ENCODE results near the gene HHEX.

Gene HHEX

DNA sequence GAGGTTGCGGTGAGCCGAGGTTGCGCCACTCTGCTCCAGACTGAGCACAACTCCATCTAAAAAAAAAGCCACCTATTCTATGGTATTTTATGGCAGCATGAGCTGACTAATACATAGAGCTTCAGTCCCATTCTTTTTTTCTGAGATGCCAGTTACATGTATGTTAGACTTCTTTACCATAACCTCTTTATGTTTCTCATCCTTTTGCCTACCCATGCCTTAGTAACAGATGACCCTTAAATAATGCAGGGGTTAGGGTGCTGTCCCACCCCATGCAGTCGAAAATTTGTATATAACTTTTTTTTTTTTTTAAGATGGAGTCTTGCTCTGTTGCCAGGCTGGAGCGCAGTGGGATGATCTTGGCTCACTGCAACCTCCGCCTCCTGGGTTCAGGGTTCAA, 22.7 kb upstream of the HHEX start:
- Histone ChIP-seq H3K4me1 (ENCODE audit: control insufficient read depth in 2 of 2, insufficient read depth in 2 of 2, low read length in 2 of 2) (no peaks in the 10 kb centered on the region), H3K27me3 (ENCODE audit: control insufficient read depth in 2 of 2, insufficient read depth in 2 of 2, low read length in 2 of 2) (no peaks in the 10 kb centered on the region), H3K4me3 (ENCODE audit: low read length in 2 of 2) (no peak overlapping the region), H3K36me3 (ENCODE audit: control insufficient read depth in 2 of 2, insufficient read depth in 2 of 2, low read length in 2 of 2) (no peaks in the 10 kb centered on the region), H3K9ac (ENCODE audit: low read depth in 1 of 2, low read length in 2 of 2) (no peak overlapping the region), H3K9me3 (ENCODE audit: control insufficient read depth in 2 of 2, low read length in 2 of 2) (peaks cover 0 to under 1% of the 10 kb centered on the region in 2 donors), H3K27ac (ENCODE audit: low read depth in 2 of 2, low read length in 2 of 2) (no peak overlapping the region)

DNA sequence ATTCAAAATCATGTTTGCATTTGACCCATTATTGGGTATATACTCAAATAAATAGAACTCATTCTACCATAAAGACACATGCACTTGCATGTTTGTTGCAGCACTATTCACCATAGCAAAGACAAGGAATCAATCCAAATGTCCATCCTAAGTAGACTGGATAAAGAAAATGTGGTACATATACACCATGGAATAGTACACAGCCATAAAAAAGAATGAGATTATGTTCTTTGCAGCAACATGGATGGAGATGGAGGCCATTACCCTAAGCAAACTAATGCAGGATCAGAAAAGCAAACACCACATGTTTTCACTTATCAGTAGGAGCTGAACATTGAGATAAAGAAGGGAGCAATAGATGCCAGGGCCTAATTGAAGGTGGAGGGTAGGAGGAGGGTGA, 12.0 kb upstream of the HHEX start:
- no peaks in the 10 kb centered on the region for H3K4me1 ChIP-seq (ENCODE audit: control insufficient read depth in 2 of 2, insufficient read depth in 2 of 2, low read length in 2 of 2)
- no peaks in the 10 kb centered on the region for H3K9me3 ChIP-seq (ENCODE audit: control insufficient read depth in 2 of 2, low read length in 2 of 2)
- H3K27ac ChIP-seq (ENCODE audit: low read depth in 2 of 2, low read length in 2 of 2), result no peak overlapping the region
- H3K9ac ChIP-seq (ENCODE audit: low read depth in 1 of 2, low read length in 2 of 2), result no peak overlapping the region
- no peaks in the 10 kb centered on the region for H3K27me3 ChIP-seq (ENCODE audit: control insufficient read depth in 2 of 2, insufficient read depth in 2 of 2, low read length in 2 of 2)
- no peak overlapping the region for H3K4me3 ChIP-seq (ENCODE audit: low read length in 2 of 2)
- no peaks in the 10 kb centered on the region for H3K36me3 ChIP-seq (ENCODE audit: control insufficient read depth in 2 of 2, insufficient read depth in 2 of 2, low read length in 2 of 2)

DNA sequence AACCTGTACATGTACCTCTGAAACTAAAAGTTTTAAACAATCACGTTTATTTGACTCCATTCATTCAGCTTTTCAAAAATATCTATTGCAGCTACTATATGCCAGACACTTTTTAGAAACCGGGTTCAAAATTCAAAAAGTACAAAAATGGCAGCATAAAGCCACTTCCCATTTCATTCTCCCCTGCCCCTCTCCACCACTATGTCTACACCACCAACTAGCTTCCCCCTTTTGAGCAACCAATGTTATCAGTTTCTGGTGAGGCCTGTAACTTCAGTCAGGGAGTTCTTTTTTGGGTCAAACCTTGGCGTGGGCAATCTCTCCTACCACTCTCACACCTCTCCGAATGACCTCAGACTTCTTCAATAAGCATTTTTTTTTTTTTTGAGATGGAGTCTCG, 11.5 kb upstream of the HHEX start:
- H3K36me3 ChIP-seq (ENCODE audit: control insufficient read depth in 2 of 2, insufficient read depth in 2 of 2, low read length in 2 of 2), result no peaks in the 10 kb centered on the region
- no peak overlapping the region for H3K27ac ChIP-seq (ENCODE audit: low read depth in 2 of 2, low read length in 2 of 2)

DNA sequence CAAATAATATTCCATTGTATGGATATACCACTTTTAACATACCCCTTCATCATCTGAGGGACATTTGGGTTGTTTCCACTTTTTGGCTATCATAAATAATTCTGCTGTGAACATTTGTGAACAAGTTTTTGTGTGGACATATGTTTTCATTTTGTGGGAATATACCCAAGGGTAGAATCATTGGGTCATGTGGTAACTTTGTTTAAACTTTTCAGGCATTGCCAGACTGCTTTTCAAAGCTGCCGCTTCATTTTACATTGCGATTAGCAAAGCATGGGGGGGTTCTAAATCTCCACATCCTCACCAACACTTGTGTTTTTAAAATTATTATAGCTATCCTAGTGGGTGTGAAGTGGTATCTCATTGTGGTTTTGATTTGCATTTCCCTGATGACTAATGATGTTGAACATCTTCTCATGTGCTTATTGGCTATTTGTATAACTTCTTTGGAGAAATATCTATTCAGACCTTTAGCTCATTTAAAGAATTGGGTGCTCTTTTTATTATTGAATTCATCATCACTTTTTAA, 8.4 kb upstream of the HHEX start:
- no peaks in the 10 kb centered on the region for H3K27me3 ChIP-seq (ENCODE audit: control insufficient read depth in 2 of 2, insufficient read depth in 2 of 2, low read length in 2 of 2)
- peaks cover 0 to 3% of the 10 kb centered on the region in 2 donors for H3K9me3 ChIP-seq (ENCODE audit: control insufficient read depth in 2 of 2, low read length in 2 of 2)
- no peaks in the 10 kb centered on the region for H3K36me3 ChIP-seq (ENCODE audit: control insufficient read depth in 2 of 2, insufficient read depth in 2 of 2, low read length in 2 of 2)
- H3K9ac ChIP-seq (ENCODE audit: low read depth in 1 of 2, low read length in 2 of 2), result no peak overlapping the region
- H3K27ac ChIP-seq (ENCODE audit: low read depth in 2 of 2, low read length in 2 of 2), result no peak overlapping the region
- no peaks in the 10 kb centered on the region for H3K4me1 ChIP-seq (ENCODE audit: control insufficient read depth in 2 of 2, insufficient read depth in 2 of 2, low read length in 2 of 2)
- no peak overlapping the region for H3K4me3 ChIP-seq (ENCODE audit: low read length in 2 of 2)

More for the DNA sequence above, 11.5 kb upstream of the HHEX start:
- Histone ChIP-seq H3K4me1 (ENCODE audit: control insufficient read depth in 2 of 2, insufficient read depth in 2 of 2, low read length in 2 of 2) (no peaks in the 10 kb centered on the region), H3K27me3 (ENCODE audit: control insufficient read depth in 2 of 2, insufficient read depth in 2 of 2, low read length in 2 of 2) (no peaks in the 10 kb centered on the region), H3K4me3 (ENCODE audit: low read length in 2 of 2) (no peak overlapping the region), H3K9me3 (ENCODE audit: control insufficient read depth in 2 of 2, low read length in 2 of 2) (no peaks in the 10 kb centered on the region), H3K9ac (ENCODE audit: low read depth in 1 of 2, low read length in 2 of 2) (no peak overlapping the region)

DNA sequence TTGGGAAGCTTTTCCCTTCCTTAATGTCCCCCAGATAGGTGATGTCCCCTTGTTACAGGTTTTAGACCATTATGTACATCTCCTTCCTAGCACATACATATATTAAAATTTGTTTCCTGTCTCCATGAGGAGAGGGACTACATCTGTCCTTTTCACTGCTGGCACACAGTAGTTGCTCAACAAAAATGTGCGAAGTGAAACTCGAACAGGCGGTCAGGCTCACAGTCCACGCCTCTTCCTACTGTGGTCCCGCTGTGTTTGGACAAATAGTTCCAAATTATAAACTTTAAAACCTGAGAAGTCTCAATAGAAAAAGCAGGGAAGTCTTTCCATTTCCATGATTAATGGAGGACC, 1.2 kb upstream of the HHEX start:
- peaks cover 0 to 6% of the 10 kb centered on the region in 2 donors for H3K27me3 ChIP-seq (ENCODE audit: control insufficient read depth in 2 of 2, insufficient read depth in 2 of 2, low read length in 2 of 2)
- no peaks in the 10 kb centered on the region for H3K36me3 ChIP-seq (ENCODE audit: control insufficient read depth in 2 of 2, insufficient read depth in 2 of 2, low read length in 2 of 2)
- H3K4me1 ChIP-seq (ENCODE audit: control insufficient read depth in 2 of 2, insufficient read depth in 2 of 2, low read length in 2 of 2), result peaks cover 2 to 3% of the 10 kb centered on the region in 2 donors
- peak overlapping the region in 1 of 2 donors; percentile 24 for H3K9ac ChIP-seq (ENCODE audit: low read depth in 1 of 2, low read length in 2 of 2)
- peak overlapping the region in 1 of 2 donors; percentile 58 for H3K27ac ChIP-seq (ENCODE audit: low read depth in 2 of 2, low read length in 2 of 2)
- peaks cover 0 to 3% of the 10 kb centered on the region in 2 donors for H3K9me3 ChIP-seq (ENCODE audit: control insufficient read depth in 2 of 2, low read length in 2 of 2)
- H3K4me3 ChIP-seq (ENCODE audit: low read length in 2 of 2), result peak overlapping the region; percentile 64 to 67

DNA sequence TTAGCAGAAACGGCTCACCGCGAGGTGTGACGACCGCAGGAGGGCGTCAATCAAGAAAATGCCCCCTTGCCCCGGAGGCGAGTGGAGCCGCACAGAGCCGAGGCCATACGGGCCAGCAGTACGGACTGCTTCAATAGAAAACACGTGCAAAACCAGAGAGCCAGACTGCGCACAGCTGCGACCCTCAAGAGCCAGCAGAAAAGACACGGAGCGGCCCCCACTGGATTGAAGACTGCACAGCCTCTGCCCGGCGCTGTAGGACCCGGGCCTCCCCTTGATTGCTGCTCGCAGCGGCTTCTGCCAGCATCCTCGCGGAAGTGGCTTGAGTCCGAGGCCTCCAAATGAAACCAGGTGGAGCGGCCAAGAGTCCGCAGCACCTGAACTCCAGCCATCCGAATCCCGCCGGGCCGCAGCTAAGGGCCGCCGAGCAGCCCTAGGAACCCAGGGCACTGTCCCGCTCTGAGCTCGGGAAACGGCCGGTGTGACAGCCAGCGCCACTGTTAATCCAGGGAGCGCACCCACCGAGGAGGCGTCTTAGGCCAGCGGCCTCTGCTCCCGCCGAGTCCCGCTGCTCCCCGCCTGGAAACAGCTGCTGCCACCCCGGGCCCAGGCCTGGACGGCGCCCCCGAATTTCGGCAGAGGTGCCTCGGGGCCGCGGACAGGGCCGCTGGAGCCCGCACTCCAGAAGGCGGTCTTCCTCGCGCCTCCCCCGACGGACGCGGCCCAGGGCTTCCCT, 660 bp upstream of the HHEX start:
- Histone ChIP-seq H3K4me3 (ENCODE audit: low read length in 2 of 2) (peak overlapping the region; percentile 64 to 67), H3K36me3 (ENCODE audit: control insufficient read depth in 2 of 2, insufficient read depth in 2 of 2, low read length in 2 of 2) (no peaks in the 10 kb centered on the region), H3K27ac (ENCODE audit: low read depth in 2 of 2, low read length in 2 of 2) (peak overlapping the region; percentile 21 to 58), H3K27me3 (ENCODE audit: control insufficient read depth in 2 of 2, insufficient read depth in 2 of 2, low read length in 2 of 2) (peaks cover 0 to 6% of the 10 kb centered on the region in 2 donors), H3K9ac (ENCODE audit: low read depth in 1 of 2, low read length in 2 of 2) (peak overlapping the region; percentile 41 to 71), H3K9me3 (ENCODE audit: control insufficient read depth in 2 of 2, low read length in 2 of 2) (peaks cover 0 to 3% of the 10 kb centered on the region in 2 donors), H3K4me1 (ENCODE audit: control insufficient read depth in 2 of 2, insufficient read depth in 2 of 2, low read length in 2 of 2) (peaks cover 2 to 3% of the 10 kb centered on the region in 2 donors)

DNA sequence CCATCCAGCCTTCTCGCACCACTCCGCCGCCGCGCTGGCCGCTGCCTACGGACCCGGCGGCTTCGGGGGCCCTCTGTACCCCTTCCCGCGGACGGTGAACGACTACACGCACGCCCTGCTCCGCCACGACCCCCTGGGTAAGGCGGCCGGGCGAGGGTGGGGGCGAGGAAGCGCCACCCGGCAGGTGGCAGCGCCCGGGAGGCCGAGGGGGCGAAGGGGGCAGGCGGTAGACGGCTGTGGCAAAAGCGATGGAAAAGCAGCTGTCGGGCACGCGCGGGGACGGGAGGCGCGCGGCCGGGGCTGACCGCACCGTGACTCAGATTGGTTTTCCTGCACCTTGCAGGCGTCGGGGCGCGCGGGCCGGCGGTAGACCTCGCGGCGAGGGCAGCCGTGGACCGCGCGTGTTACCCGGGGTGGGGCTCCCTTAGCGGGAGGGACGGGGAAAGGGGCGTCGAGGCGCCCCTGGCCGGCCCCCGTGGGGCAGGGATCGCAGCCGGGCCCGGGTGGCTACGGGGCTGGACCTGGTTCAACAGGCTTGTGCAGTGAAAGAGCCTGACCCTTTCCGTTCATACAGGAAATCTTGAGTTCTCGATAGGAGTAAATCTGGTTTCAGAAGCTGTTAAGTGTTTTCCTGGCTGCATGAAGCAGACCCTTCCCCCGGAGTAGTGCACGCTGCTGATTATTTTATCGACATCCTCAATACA, 608 bp downstream of the HHEX start:
- H3K4me3 ChIP-seq (ENCODE audit: low read length in 2 of 2), result peak overlapping the region; percentile 64 to 71
- H3K9ac ChIP-seq (ENCODE audit: low read depth in 1 of 2, low read length in 2 of 2), result peak overlapping the region; percentile 32 to 65
- H3K9me3 ChIP-seq (ENCODE audit: control insufficient read depth in 2 of 2, low read length in 2 of 2), result no peaks in the 10 kb centered on the region
- peaks cover 0 to 10% of the 10 kb centered on the region in 2 donors for H3K27me3 ChIP-seq (ENCODE audit: control insufficient read depth in 2 of 2, insufficient read depth in 2 of 2, low read length in 2 of 2)
- peak overlapping the region; percentile 71 to 83 for H3K27ac ChIP-seq (ENCODE audit: low read depth in 2 of 2, low read length in 2 of 2)
- H3K4me1 ChIP-seq (ENCODE audit: control insufficient read depth in 2 of 2, insufficient read depth in 2 of 2, low read length in 2 of 2), result peaks cover 2 to 3% of the 10 kb centered on the region in 2 donors
- H3K36me3 ChIP-seq (ENCODE audit: control insufficient read depth in 2 of 2, insufficient read depth in 2 of 2, low read length in 2 of 2), result no peaks in the 10 kb centered on the region

DNA sequence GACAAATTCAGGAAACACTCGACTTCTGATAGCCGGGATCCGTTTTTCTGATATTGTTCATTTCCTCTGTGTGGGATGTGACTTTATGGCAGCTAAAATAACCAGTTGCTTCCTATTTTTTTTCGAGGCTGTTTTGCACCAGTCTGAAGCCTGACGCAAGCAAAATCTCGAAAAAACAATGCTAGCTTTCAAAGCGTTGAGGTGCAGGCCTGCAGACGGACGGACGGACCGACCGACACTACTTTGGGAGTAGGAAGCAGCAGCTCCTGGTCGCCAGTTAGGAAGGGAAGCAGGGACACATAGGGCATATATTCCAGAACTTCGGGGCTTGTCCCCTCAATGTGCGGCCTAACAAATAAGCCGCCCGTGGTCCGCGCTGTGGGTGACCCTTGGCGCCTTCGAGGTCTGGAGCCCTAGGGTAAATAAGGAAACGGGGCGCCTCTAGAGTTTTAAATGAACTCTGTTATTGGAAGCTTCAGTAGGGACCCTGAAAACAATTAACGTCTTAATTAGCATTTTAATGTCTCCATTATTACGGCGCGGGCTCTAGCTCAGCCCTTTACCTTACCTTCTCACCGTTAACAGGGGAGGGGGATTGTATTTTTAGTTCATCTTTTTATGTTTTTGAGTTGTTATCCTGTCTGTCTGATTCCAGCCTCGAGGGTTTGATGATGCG, 1.3 kb downstream of the HHEX start:
- Histone ChIP-seq H3K36me3 (ENCODE audit: control insufficient read depth in 2 of 2, insufficient read depth in 2 of 2, low read length in 2 of 2) (no peaks in the 10 kb centered on the region), H3K4me1 (ENCODE audit: control insufficient read depth in 2 of 2, insufficient read depth in 2 of 2, low read length in 2 of 2) (peaks cover 2 to 3% of the 10 kb centered on the region in 2 donors), H3K27ac (ENCODE audit: low read depth in 2 of 2, low read length in 2 of 2) (peak overlapping the region; percentile 71 to 83), H3K9ac (ENCODE audit: low read depth in 1 of 2, low read length in 2 of 2) (peak overlapping the region; percentile 52 to 65), H3K4me3 (ENCODE audit: low read length in 2 of 2) (peak overlapping the region; percentile 64 to 71), H3K9me3 (ENCODE audit: control insufficient read depth in 2 of 2, low read length in 2 of 2) (no peaks in the 10 kb centered on the region), H3K27me3 (ENCODE audit: control insufficient read depth in 2 of 2, insufficient read depth in 2 of 2, low read length in 2 of 2) (peaks cover 0 to 10% of the 10 kb centered on the region in 2 donors)

DNA sequence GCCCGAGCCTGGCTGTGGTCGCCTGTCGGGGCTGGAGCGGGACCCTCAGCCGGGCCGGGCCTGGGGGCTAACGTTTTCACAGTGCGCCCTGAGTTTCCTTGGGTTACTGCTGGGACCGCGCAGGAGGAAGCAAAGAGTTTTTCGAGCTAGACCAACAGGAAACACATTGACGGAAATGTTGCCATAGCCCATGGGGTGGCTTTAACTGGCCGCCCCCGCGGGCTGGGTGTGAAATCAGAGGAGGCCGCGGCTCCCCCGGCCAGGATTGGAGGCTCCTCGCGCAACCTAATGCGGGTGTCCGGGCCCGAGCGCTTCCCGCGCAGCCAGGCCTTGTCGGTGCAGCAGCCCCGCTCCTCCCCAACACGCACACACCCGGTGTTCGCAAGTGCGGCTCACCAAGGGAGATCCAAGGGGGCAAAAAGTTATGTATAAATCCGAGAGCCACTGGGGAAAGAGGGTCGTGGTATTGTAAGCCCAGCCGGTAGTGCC, 1.9 kb downstream of the HHEX start:
- Histone ChIP-seq H3K27me3 (ENCODE audit: control insufficient read depth in 2 of 2, insufficient read depth in 2 of 2, low read length in 2 of 2) (peaks cover 0 to 14% of the 10 kb centered on the region in 2 donors), H3K27ac (ENCODE audit: low read depth in 2 of 2, low read length in 2 of 2) (peak overlapping the region; percentile 71 to 83), H3K9me3 (ENCODE audit: control insufficient read depth in 2 of 2, low read length in 2 of 2) (no peaks in the 10 kb centered on the region), H3K36me3 (ENCODE audit: control insufficient read depth in 2 of 2, insufficient read depth in 2 of 2, low read length in 2 of 2) (no peaks in the 10 kb centered on the region), H3K9ac (ENCODE audit: low read depth in 1 of 2, low read length in 2 of 2) (peak overlapping the region; percentile 24 to 56), H3K4me3 (ENCODE audit: low read length in 2 of 2) (peak overlapping the region; percentile 12 to 71), H3K4me1 (ENCODE audit: control insufficient read depth in 2 of 2, insufficient read depth in 2 of 2, low read length in 2 of 2) (peaks cover 2 to 3% of the 10 kb centered on the region in 2 donors)
